Measurements from ENCODE around the gene PRICKLE4. TPM values are rescaled to one million over a fixed set of nuclear protein-coding genes. Genes with fewer than 3 reads are reported as not detected.

The PRICKLE4 gene
- total RNA-seq, 1 experiment from 2014 or later = not detected

DNA sequence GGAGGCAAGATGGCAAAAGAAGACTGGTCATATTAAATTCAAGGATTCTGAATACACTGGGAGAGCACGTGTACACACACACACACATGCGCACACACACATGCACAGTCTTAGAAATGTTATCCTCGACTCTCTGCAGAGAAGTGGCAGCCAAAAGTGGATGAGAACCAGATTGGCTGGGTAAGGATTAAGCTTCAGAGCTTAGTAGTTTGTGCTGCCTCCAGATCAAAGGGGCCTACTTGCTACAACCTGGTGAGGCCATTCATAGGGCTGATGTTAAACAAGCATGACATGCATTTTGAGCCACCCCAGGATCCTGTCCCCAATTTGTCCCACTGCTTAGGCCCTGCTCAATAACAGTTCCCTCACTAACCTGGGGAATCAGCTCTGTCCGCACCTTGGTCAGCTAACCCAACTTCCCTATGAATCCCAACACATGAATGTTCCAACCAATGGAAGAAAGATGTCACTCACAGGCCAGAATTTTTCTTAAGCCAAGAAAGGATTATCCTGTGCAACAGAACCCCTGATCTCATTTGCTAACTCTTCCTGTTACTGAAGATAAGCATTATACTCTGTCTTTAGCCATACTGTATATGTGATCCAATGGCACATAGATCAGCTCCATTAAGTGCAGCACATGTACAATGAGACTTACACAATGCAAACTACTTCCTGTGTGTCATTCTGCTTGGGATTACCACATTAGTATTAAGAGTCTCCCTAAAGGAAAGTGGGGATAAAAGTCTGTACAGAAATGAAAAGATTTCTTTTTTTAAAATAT lies 37.9 kb downstream of the PRICKLE4 start:
- no peak overlapping the region for H3K4me3 ChIP-seq (ENCODE audit: insufficient read depth, low read depth, low read length)
- DNase-seq = no peak
- H3K36me3 ChIP-seq (replicated peaks; ENCODE audit: control insufficient read depth, insufficient read depth, low read length) = no peaks in the 10 kb centered on the region
- no peaks in the 10 kb centered on the region for H3K27me3 ChIP-seq (ENCODE audit: control insufficient read depth, insufficient read depth, low read length)

GRCh38 chr6:41821266-41821665 lies 40.7 kb downstream of the PRICKLE4 start:
- no peaks in the 10 kb centered on the region for H3K36me3 ChIP-seq (replicated peaks; ENCODE audit: control insufficient read depth, insufficient read depth, low read length)
- no peak for DNase-seq

DNA sequence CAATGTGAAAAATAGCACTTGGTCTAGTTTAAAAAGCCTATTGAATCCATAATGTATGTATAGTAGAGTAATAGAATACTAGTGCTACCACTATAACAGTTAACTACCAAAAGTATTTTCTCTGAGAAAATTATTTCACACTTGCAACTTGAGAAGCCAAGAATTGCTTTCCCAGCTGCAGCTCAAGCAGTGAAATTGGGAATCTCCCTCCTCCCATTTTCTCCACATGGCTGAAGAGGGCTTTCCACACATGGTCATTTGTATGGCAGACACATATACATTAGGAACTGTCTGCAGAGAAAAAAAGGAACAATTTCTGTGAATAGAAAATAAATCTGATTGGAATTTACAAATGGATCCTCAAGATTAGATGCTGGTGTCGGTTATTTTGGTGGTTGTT lies 41.4 kb downstream of the PRICKLE4 start:
- Histone ChIP-seq H3K36me3 (replicated peaks; ENCODE audit: control insufficient read depth, insufficient read depth, low read length) (no peaks in the 10 kb centered on the region), H3K4me3 (ENCODE audit: insufficient read depth, low read depth, low read length) (no peak overlapping the region), H3K27me3 (ENCODE audit: control insufficient read depth, insufficient read depth, low read length) (no peaks in the 10 kb centered on the region)
- DNase-seq = no peak

More at GRCh38 chr6:41821266-41821665, 40.7 kb downstream of the PRICKLE4 start:
- Histone ChIP-seq H3K4me3 (ENCODE audit: insufficient read depth, low read depth, low read length) (no peak overlapping the region), H3K27me3 (ENCODE audit: control insufficient read depth, insufficient read depth, low read length) (no peaks in the 10 kb centered on the region)

DNA sequence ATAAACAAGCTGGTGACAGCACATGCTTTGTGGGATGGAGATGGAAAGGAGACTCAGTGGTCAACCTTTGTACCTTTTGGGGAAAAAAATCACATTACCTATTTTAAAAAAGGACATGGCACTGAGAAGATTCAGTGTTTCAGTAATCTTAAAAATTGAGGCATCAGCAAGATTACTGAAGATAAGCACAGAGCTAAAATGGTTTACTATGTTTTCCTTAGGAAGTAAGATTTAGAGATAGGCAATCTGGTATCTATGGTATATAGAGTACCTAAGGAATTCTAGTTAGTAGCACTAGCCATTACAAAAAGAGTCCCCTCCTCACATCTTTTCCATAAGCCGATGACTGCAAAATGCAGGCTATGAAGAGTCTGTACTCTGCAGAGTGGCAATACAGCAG lies 42.6 kb downstream of the PRICKLE4 start:
- no peaks in the 10 kb centered on the region for H3K36me3 ChIP-seq (replicated peaks; ENCODE audit: control insufficient read depth, insufficient read depth, low read length)
- H3K4me3 ChIP-seq (ENCODE audit: insufficient read depth, low read depth, low read length) = no peak overlapping the region

DNA sequence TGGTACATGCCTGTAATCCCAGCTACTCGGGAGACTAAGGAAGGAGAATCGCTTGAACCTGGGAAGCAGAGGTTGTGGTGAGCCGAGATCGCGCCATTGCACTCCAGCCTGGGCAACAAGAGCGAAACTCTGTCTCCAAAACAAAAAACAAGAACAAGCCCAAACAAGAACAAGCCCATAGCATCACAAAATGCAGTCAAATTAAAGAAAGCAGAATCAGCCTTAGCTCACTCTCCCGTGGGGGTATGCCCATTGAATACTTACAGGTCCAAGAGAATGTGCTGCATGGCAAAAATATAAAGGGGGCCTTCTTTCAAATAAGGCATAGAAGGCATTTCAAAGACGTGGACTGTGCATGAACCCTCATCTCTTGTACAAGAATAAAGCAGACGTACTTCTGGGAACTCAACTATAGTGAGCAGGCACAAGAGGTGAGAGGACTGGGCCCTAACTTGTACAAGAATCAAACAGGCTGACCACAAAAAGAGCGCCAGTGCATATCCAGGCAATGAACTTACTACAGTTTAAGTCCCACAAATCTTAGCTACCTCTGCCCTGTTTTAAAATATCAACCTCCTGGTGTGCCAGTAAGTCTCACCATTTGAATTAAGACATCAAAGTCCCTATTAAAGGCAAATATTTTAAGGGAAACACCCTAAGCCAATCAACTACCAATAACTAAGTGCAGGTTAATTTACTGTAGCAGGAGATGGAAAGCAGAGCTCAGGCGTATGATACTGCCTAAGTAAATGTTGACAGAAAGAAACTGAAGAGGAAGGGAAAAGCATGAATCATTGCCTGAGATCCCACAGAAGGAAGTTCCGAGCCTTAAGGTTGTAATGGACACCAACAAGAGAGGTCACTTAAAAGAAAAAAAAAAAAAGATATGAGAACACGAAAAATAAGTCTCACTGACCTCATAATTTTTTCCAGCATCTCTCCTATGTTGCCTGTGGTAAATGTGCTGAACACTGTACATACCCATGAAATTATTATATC lies 44.3 kb downstream of the PRICKLE4 start:
- no peaks in the 10 kb centered on the region for H3K27me3 ChIP-seq (ENCODE audit: control insufficient read depth, insufficient read depth, low read length)
- no peak overlapping the region for H3K4me3 ChIP-seq (ENCODE audit: insufficient read depth, low read depth, low read length)
- no peaks in the 10 kb centered on the region for H3K36me3 ChIP-seq (replicated peaks; ENCODE audit: control insufficient read depth, insufficient read depth, low read length)
- no peak for DNase-seq

More for the DNA sequence above, 42.6 kb downstream of the PRICKLE4 start:
- no peaks in the 10 kb centered on the region for H3K27me3 ChIP-seq (ENCODE audit: control insufficient read depth, insufficient read depth, low read length)
- no peak for DNase-seq

DNA sequence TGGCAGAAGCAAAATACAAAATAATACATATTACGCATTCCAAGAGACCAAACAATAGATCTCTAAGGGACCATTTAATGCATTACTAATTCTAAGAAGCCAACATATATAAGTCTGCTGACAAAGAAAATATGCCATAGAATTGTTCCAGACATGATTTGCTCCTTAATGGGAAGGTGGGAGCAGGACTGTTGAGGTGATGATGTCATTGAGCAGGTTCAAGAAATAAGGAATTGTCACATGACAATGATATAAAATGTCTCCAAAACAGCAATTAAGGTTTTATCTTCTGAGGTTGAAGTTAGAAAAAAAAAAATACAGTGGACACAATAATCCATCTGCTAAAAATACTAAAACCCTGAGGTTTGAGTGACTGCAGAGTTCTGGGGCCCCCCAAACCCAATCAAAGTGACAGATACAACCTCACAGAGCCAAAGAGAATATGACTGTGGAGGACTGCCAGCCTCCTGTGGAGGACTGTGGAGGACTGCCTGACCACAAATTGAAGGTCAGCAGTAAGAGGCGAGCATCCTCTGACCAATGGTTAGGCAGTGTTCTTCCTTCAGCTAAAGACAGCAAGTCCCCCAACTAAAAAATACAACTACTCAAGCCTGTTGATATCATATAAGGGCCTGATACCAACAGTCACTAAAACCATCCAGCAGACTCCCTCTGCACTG lies 45.9 kb downstream of the PRICKLE4 start:
- DNase-seq = no peak
- no peaks in the 10 kb centered on the region for H3K27me3 ChIP-seq (ENCODE audit: control insufficient read depth, insufficient read depth, low read length)

DNA sequence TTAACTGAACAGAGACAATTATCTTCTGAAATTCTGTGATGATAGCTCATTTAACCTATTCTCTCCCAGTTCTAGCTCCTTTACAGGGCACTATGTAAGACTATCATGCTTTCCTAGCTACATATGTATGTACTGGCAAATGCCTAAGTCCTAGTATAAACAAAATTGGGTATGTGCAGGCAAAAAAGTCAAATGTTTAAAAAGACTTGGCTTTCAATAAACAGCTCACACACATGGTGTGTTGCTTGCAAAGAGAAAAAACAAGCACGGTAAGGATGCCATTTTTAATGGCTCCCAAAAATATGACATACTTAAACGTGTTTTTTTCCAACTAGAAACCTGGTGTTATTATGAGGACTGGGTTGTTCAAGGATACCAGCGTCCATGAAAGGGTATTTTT lies 51.7 kb downstream of the PRICKLE4 start:
- Histone ChIP-seq H3K27me3 (ENCODE audit: control insufficient read depth, insufficient read depth, low read length) (no peaks in the 10 kb centered on the region), H3K4me3 (ENCODE audit: insufficient read depth, low read depth, low read length) (no peak overlapping the region), H3K36me3 (replicated peaks; ENCODE audit: control insufficient read depth, insufficient read depth, low read length) (no peaks in the 10 kb centered on the region)
- DNase-seq = no peak

More for the DNA sequence above, 45.9 kb downstream of the PRICKLE4 start:
- H3K4me3 ChIP-seq (ENCODE audit: insufficient read depth, low read depth, low read length) = no peak overlapping the region
- H3K36me3 ChIP-seq (replicated peaks; ENCODE audit: control insufficient read depth, insufficient read depth, low read length) = no peaks in the 10 kb centered on the region

DNA sequence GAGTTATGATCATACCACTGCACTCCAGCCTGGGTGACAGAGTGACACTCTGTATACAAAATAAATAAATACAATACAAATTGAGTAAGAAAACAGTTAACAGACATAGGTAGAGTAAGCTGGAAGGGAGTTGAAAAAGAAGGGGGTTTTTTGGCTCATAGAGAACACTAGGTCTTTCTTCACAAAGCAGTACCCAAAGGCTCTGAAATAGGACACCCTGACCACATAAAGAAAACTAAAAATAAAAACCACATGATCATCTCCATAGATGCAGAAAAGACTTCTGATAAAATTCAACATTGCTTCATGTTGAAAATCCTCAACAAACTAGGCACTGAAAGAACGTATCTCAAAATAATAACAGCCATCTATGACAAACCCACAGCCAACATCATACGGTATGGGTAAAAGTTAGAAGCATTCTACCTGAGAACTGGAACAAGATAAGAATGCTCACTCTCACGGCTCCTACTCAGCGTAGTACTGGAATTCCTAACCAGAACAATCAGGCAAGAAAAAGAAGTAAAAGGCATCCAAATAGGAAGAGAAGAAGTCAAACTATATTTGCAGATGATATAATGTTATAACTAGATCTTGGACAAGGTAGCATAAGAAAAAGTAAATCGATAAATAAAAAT lies 55.6 kb downstream of the PRICKLE4 start:
- no peaks in the 10 kb centered on the region for H3K27me3 ChIP-seq (ENCODE audit: control insufficient read depth, insufficient read depth, low read length)

DNA sequence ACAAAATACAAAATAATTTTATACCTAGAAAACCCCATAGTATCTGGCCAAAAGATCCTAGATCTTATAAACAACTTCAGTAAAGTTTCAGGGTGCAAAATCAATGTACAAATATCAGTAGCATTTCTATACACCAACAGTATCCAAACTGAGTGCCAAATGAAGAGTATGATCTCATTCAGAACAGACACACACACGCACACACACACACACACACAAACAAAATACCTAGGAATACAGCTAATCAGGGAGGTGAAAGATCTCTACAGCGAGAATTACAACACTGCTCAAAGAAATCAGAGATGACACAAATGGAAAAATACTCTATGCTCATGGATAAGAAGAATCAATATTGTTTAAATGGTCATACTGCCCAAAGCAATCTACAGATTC lies 56.1 kb downstream of the PRICKLE4 start:
- H3K4me3 ChIP-seq (ENCODE audit: insufficient read depth, low read depth, low read length) = no peak overlapping the region
- no peaks in the 10 kb centered on the region for H3K36me3 ChIP-seq (replicated peaks; ENCODE audit: control insufficient read depth, insufficient read depth, low read length)
- no peaks in the 10 kb centered on the region for H3K27me3 ChIP-seq (ENCODE audit: control insufficient read depth, insufficient read depth, low read length)
- DNase-seq = no peak

More for the DNA sequence above, 55.6 kb downstream of the PRICKLE4 start:
- Histone ChIP-seq H3K36me3 (replicated peaks; ENCODE audit: control insufficient read depth, insufficient read depth, low read length) (no peaks in the 10 kb centered on the region), H3K4me3 (ENCODE audit: insufficient read depth, low read depth, low read length) (no peak overlapping the region)
- no peak for DNase-seq

Other genes with a start within 250 kb of the PRICKLE4 start
- 10.7 and 11.5 TPM in 2 replicates for gene FOXP4, start 234.4 kb upstream of the PRICKLE4 start, total RNA-seq (2014; rRNA removed; shearing (Covaris generic))
- gene MDFI, start 142.3 kb upstream of the PRICKLE4 start, total RNA-seq (2014; rRNA removed; shearing (Covaris generic)) = 205 and 262 TPM in 2 replicates
- gene TFEB, start 45.2 kb upstream of the PRICKLE4 start, total RNA-seq (2014; rRNA removed; shearing (Covaris generic)) = 1.4 and 1.6 TPM in 2 replicates
- not detected in 2 replicates for gene PGC, start 33.4 kb upstream of the PRICKLE4 start, total RNA-seq (2014; rRNA removed; shearing (Covaris generic))
- 2.2 and 4.2 TPM in 2 replicates for gene FRS3, start 882 bp upstream of the PRICKLE4 start, total RNA-seq (2014; rRNA removed; shearing (Covaris generic))
- 81.3 and 84.2 TPM in 2 replicates for gene TOMM6, start 6.9 kb downstream of the PRICKLE4 start, total RNA-seq (2014; rRNA removed; shearing (Covaris generic))
- gene USP49, start 114.6 kb downstream of the PRICKLE4 start, total RNA-seq (2014; rRNA removed; shearing (Covaris generic)) = 2.9 and 3.5 TPM in 2 replicates
- 42.2 and 52.5 TPM in 2 replicates for gene MED20, start 140.4 kb downstream of the PRICKLE4 start, total RNA-seq (2014; rRNA removed; shearing (Covaris generic))
- 34.6 and 43.2 TPM in 2 replicates for gene BYSL, start 140.7 kb downstream of the PRICKLE4 start, total RNA-seq (2014; rRNA removed; shearing (Covaris generic))
- gene CCND3, start 161.0 kb downstream of the PRICKLE4 start, total RNA-seq (2014; rRNA removed; shearing (Covaris generic)) = 27.7 and 36.4 TPM in 2 replicates